Keratinocyte (primary cell): ENCODE results near the gene SLC25A39. TPM values are rescaled to one million over a fixed set of nuclear protein-coding genes. Genes with fewer than 3 reads are reported as not detected.

Experiments used
- DNase-seq: peaks from one replicate; pipeline ENCODE4 v3.0.0-alpha.2; 2011; ENCODE audit warnings: low read depth, missing footprints, low spot score
- FAIRE-seq: peaks from 2 replicates; lab custom pipeline; 2011; peaks lifted over from hg19 to GRCh38; lab: Jason Lieb, UNC
- H2AFZ ChIP-seq: 2 replicates; pipeline ENCODE4 v1.6.0; 2012; ENCODE audit warnings: low read length, control low read depth, inconsistent platforms; ENCODE audit not compliant: control insufficient read depth
- H3K27ac ChIP-seq: 2 replicates; pipeline ENCODE4 v1.5.1; 2011; ENCODE audit warnings: low read length; ENCODE audit not compliant: control insufficient read depth, insufficient read depth
- H3K27me3 ChIP-seq: 3 replicates; pipeline ENCODE4 v1.6.0; 2011; ENCODE audit warnings: low read length; ENCODE audit not compliant: control insufficient read depth, insufficient read depth; ENCODE audit errors: extremely low read depth
- H3K36me3 ChIP-seq, 2 experiments: 2 replicates in 1 of 2; 3 replicates in 1 of 2; pipeline ENCODE4 v1.5.1; 2011; ENCODE audit warnings: low read length in 2 of 2, mild to moderate bottlenecking in 1 of 2; ENCODE audit not compliant: control insufficient read depth in 2 of 2, insufficient read depth in 2 of 2; ENCODE audit errors: extremely low read depth in 1 of 2
- H3K4me1 ChIP-seq: 3 replicates; pipeline ENCODE4 v1.5.1; 2011; ENCODE audit warnings: low read length; ENCODE audit not compliant: control insufficient read depth, insufficient read depth; ENCODE audit errors: extremely low read depth
- H3K4me2 ChIP-seq: 3 replicates; pipeline ENCODE4 v1.6.0; 2011; ENCODE audit warnings: low read depth, low read length; ENCODE audit not compliant: control insufficient read depth, insufficient read depth; ENCODE audit errors: extremely low read depth
- H3K4me3 ChIP-seq, 3 experiments: fragments of 200-600 bp in 1 of 3; sonication (generic) in 1 of 3; 2 replicates in 2 of 3; 3 replicates in 1 of 3; pipeline ENCODE4 v1.5.1; 2011 to 2016; ENCODE audit warnings: low read length in 3 of 3, mild to moderate bottlenecking in 3 of 3, control low read depth in 2 of 3, inconsistent platforms in 1 of 3, low read depth in 1 of 3, mixed read lengths in 1 of 3, mixed run types in 1 of 3, moderate library complexity in 1 of 3; ENCODE audit not compliant: control insufficient read depth in 2 of 3, insufficient read depth in 2 of 3; ENCODE audit errors: extremely low read depth in 1 of 3
- H3K79me2 ChIP-seq: 2 replicates; pipeline ENCODE4 v1.6.0; 2012; ENCODE audit warnings: low read length; ENCODE audit not compliant: control insufficient read depth, insufficient read depth
- H3K9ac ChIP-seq: 3 replicates; pipeline ENCODE4 v1.6.0; 2011; ENCODE audit warnings: low read length; ENCODE audit not compliant: control insufficient read depth, insufficient read depth; ENCODE audit errors: extremely low read depth
- H3K9me1 ChIP-seq: 3 replicates; pipeline ENCODE4 v1.6.0; 2011; ENCODE audit warnings: low read length; ENCODE audit not compliant: control insufficient read depth, insufficient read depth; ENCODE audit errors: extremely low read depth
- H3K9me3 ChIP-seq: 2 replicates; pipeline ENCODE4 v1.5.1; 2012; ENCODE audit warnings: low read depth, low read length; ENCODE audit not compliant: control insufficient read depth
- H4K20me1 ChIP-seq: 3 replicates; pipeline ENCODE4 v1.6.0; 2011; ENCODE audit warnings: low read length; ENCODE audit not compliant: control insufficient read depth, insufficient read depth; ENCODE audit errors: extremely low read depth
- CTCF ChIP-seq, 3 experiments: IDR thresholded peaks in 1 of 3; conservative IDR thresholded peaks in 1 of 3; optimal IDR thresholded peaks in 1 of 3; 2 replicates in 2 of 3; 3 replicates in 1 of 3; pipeline versions ENCODE3 to v1.5.1; 2011; ENCODE audit warnings: low read length in 3 of 3, mild to moderate bottlenecking in 3 of 3, moderate library complexity in 2 of 3, control low read depth in 1 of 3, inconsistent platforms in 1 of 3; ENCODE audit not compliant: insufficient read depth in 2 of 3; ENCODE audit errors: extremely low read depth in 1 of 3
- EZH2 ChIP-seq: IDR thresholded peaks from one replicate; pipeline ENCODE4 v1.6.1; 2012; ENCODE audit warnings: inconsistent platforms, mild to moderate bottlenecking, low read length, moderate library complexity
- dilution Hi-C: fragments of 300-500 bp; cut with MboI; formaldehyde crosslinking; loops from one replicate; pipeline ENCODE4 v1.7.0; 2020; ENCODE audit warnings: low sequenced_read_pairs; ENCODE audit not compliant: extremely low pct_ligation_motif_present
- polyA plus RNA-seq, 5 experiments: library from polyadenylated mRNA; depleted of rRNA in 3 of 5; stranded (reverse) in 3 of 5; stranded (forward) in 1 of 5; unstranded in 1 of 5; fragments of >200 nt; gene quantifications; 1 replicate in 1 of 5; 2 replicates in 3 of 5; 3 replicates in 1 of 5; pipeline versions ENCODE4 v1.2.1 to v1.2.3, GENCODE V29; 2011 to 2012; ENCODE audit warnings: missing spikeins in 2 of 5, low read depth in 1 of 5, low replicate concordance in 1 of 5

Gene SLC25A39
- polyA plus RNA-seq, 1 donor (not counting 4 experiments of a cell fraction or from before 2014, with no cell fraction given), result 108 TPM

GRCh38 chr17:44352828-44353671 lies 28.4 kb upstream of the SLC25A39 start:
- Histone ChIP-seq H3K4me1 (peaks cover 14% of the 10 kb centered on the region), H2AFZ (no peak overlapping the region), H3K4me2 (no peak overlapping the region), H3K79me2 (no peaks in the 10 kb centered on the region), H3K9me1 (no peaks in the 10 kb centered on the region), H3K9ac (no peak overlapping the region), H4K20me1 (no peaks in the 10 kb centered on the region), H3K27ac (no peak overlapping the region), H3K4me3 (no peak overlapping the region), H3K36me3 (peaks cover 25 to 33% of the 10 kb centered on the region in 2 experiments), H3K27me3 (peaks cover 8% of the 10 kb centered on the region), H3K9me3 (no peaks in the 10 kb centered on the region)
- DNase-seq (no peak), FAIRE-seq (no peak)
- TF ChIP-seq EZH2, result no peak
- dilution Hi-C loops, result no loop called here

- H3K4me3 ChIP-seq, result no peak overlapping the region
- H3K36me3 ChIP-seq, result peaks cover 25 to 33% of the 10 kb centered on the region in 2 experiments
- H3K9me1 ChIP-seq, result no peaks in the 10 kb centered on the region
- H2AFZ ChIP-seq, result no peak overlapping the region
- H3K79me2 ChIP-seq, result no peaks in the 10 kb centered on the region
- H3K9me3 ChIP-seq, result no peaks in the 10 kb centered on the region
- H3K9ac ChIP-seq, result no peak overlapping the region
- dilution Hi-C loops, result no loop called here
- peaks cover 8% of the 10 kb centered on the region for H3K27me3 ChIP-seq
- TF ChIP-seq CTCF (optimal IDR thresholded peaks at IDR 0.05 in 1 of 3, IDR thresholded peaks at IDR 0.05 in 1 of 3, conservative IDR thresholded peaks at IDR 0.05 in 1 of 3; ENCODE audit: extremely low read depth in 1 of 3, insufficient read depth in 2 of 3, low read length in 3 of 3), result no peak
- TF ChIP-seq EZH2, result no peak
- H3K27ac ChIP-seq, result no peak overlapping the region
- H3K4me2 ChIP-seq, result no peak overlapping the region
- DNase-seq (no peak), FAIRE-seq (no peak)
- peaks cover 18% of the 10 kb centered on the region for H3K4me1 ChIP-seq
- no peaks in the 10 kb centered on the region for H4K20me1 ChIP-seq
Observed at GRCh38 chr17:44351961-44352827, 27.6 kb upstream of the SLC25A39 start.
